Measurements from ENCODE around the gene AURKB. TPM values are rescaled to one million over a fixed set of nuclear protein-coding genes. Genes with fewer than 3 reads are reported as not detected.
A peak's percentile ranks its signal among the peaks of the same experiment; 100 is the strongest.

The AURKB gene
- total and polyA plus RNA-seq, 10 of the 15 experiments (the other 5 are each of a cell fraction or from before 2014, with no cell fraction given) = 52.7 to 209 (median 128) TPM

- H3K27ac ChIP-seq (ENCODE audit: control insufficient read depth, insufficient read depth) = no peak overlapping the region
- ATAC-seq (no peak), DNase-seq (ENCODE audit: low read depth, low spot score) (no peak), FAIRE-seq (no peak)
- no peak overlapping the region for H3K4me2 ChIP-seq (ENCODE audit: control insufficient read depth, insufficient read depth)
- peaks cover 24 to 31% of the 10 kb centered on the region in 2 experiments for H3K36me3 ChIP-seq (ENCODE audit: control insufficient read depth in 2 of 2, insufficient read depth in 2 of 2, low read length in 1 of 2)
- 0 out of 2 replicates have a peak, but pooled peaks cover 2% of the 10 kb centered on the region for H4K20me1 ChIP-seq (ENCODE audit: control insufficient read depth, insufficient read depth)
- ChIA-PET RAD21 (ENCODE audit: unreplicated experiment) (interaction anchor here (1.3 kb wide), 1 partner anchor 10 kb away, joined by 4 read pairs; the partner anchor contains the start of gene CTC1), SMC1A (ENCODE audit: uncharacterized antibody, unreplicated experiment) (interaction anchor here (0.5 to 2.5 kb wide), 3 partner anchors 9 to 62 kb away, joined by 3 to 10 read pairs (median 4); partner anchors contain the start of genes CTC1 and TMEM107), CTCF (interaction anchor here (0.6 to 1.1 kb wide), 3 partner anchors 9 to 1272 kb away, joined by 3 to 4 read pairs (median 3); no protein-coding TSS in a partner anchor), POLR2A (interaction anchor here (1.2 to 1.7 kb wide), 2 partner anchors 13 to 16 kb away, joined by 5 read pairs; no protein-coding TSS in a partner anchor)
- H3K27me3 ChIP-seq (replicated peaks in 1 of 2; ENCODE audit: control insufficient read depth in 2 of 2, insufficient read depth in 2 of 2, low read length in 1 of 2) = no peaks in the 10 kb centered on the region
- no peak overlapping the region for H2AFZ ChIP-seq (ENCODE audit: control insufficient read depth, low read depth, low read length)
- H3K9ac ChIP-seq (ENCODE audit: control insufficient read depth, insufficient read depth, low read length) = no peak overlapping the region
- BruUV-seq (replicated peaks) = TSS peak; percentile 36
- no peaks in the 10 kb centered on the region for H3K4me1 ChIP-seq (ENCODE audit: control insufficient read depth, insufficient read depth, low read length)
- in situ Hi-C loops (cut with MboI) (no loop called here), intact Hi-C loops (cut with micrococcal nuclease; ENCODE audit: unreplicated experiment) (no loop called here)
- no peaks in the 10 kb centered on the region for H3K9me3 ChIP-seq (replicated peaks; ENCODE audit: control insufficient read depth, insufficient read depth, low read length)
- H3K79me2 ChIP-seq (ENCODE audit: control insufficient read depth, insufficient read depth, low read length) = no peaks in the 10 kb centered on the region
- WGBS (ENCODE audit: insufficient coverage, insufficient replicate concordance, low lambda C conversion rate, missing lambda C conversion rate) = 93% methylated on average over 4 of the region's 4 CpGs
- no peak overlapping the region for H3K4me3 ChIP-seq
- no peak for TF ChIP-seq NR2F1 (conservative IDR thresholded peaks at IDR 0.05)
- no peak for TF ChIP-seq ZNF217 (IDR thresholded peaks at IDR 0.05)
- no peak for TF ChIP-seq RELA (IDR thresholded peaks at IDR 0.05; ENCODE audit: borderline replicate concordance, partially characterized antibody)
- no peak for TF ChIP-seq CBFB (IDR thresholded peaks at IDR 0.05; ENCODE audit: low read depth)
- TF ChIP-seq PML (IDR thresholded peaks at IDR 0.05; ENCODE audit: low read length) = no peak
- no peak for TF ChIP-seq IRF4 (IDR thresholded peaks at IDR 0.05; ENCODE audit: low read depth, low read length)
- no peak for TF ChIP-seq BCL11A (IDR thresholded peaks at IDR 0.05; ENCODE audit: low read depth, low read length)
- TF ChIP-seq ZNF24 (IDR thresholded peaks at IDR 0.05) = no peak
- TF ChIP-seq ATF7 (IDR thresholded peaks at IDR 0.05; ENCODE audit: low read depth) = no peak
- no peak for TF ChIP-seq SP1 (IDR thresholded peaks at IDR 0.05; ENCODE audit: low read depth, low read length)
- no peak for TF ChIP-seq FOXM1 (IDR thresholded peaks at IDR 0.05; ENCODE audit: low read depth, low read length)
Measured at GRCh38 chr17:8237886-8238285, 27.5 kb upstream of the AURKB start.

All from GM12878 (cell line).